AG20443 (cell line): ENCODE data around the gene GPHN.
"Not testable (repeated sequence)": the region's sequence is repeated elsewhere in the genome, so short reads cannot be mapped to it uniquely, and the experiment has no call there.

Experiments used
- DNase-seq: peaks from one replicate; pipeline ENCODE4 v3.0.0; 2012; ENCODE audit warnings: low spot score, mixed read lengths

GPHN gene

GRCh38 chr14:66813636-66814035 lies 305.7 kb downstream of the GPHN start:
- DNase-seq, result no peak

DNA sequence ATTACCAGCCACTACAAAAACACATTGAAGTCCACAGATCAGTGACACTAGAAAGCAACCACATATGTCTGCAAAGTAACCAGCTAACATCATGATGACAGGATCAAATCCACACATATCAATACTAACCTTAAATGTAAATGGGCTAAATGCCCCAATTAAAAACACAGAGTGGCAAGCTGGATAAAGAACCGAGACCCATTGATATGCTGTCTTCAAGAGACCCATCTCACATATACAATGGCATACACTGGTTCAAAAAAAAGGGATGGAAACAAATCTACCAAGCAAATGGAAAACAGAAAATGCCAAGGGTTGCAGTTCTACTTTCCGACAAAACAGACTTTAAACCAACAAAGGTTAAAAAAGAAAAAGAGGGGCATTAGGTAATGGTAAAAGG lies 307.7 kb downstream of the GPHN start:
- DNase-seq, result no peak

GRCh38 chr14:66824251-66824650 lies 316.3 kb downstream of the GPHN start:
- DNase-seq, result no peak

DNA sequence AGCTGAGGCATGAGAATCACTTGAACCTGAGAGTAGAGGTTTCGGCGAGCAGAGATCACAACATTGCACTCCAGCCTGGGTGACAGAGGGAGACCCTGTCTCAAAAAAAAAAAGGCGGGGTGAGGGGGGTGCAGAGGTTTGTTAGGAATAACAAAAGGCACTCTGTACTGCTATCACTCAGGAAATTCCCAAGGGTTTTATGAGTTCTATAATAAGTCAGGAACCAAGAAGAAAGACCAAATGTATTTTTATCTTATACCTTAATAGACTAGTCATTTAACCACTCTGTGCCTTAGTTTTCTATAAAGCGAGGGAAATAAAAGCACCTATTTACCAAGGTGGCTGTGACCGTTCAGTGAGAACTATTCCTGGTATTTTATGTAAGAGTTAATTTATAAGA lies 319.2 kb downstream of the GPHN start:
- no peak for DNase-seq

DNA sequence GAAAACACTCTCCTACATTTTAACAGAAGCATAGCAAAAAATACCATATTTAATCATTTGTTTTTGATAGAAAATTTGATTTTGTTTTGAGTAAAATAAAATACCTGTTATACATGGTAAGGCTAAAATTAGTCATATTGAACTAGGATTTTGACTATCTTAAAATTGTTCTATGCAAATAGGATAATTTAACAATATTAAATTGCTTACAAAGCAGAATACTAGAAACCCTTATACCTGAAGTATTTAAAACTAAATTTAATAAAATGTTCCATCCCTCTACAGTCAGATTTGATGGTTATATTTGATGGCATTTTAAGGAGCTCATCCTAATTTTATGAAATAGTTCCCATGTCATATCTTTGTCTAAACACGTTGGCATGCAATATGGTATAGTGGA lies 323.2 kb downstream of the GPHN start:
- DNase-seq, result no peak

GRCh38 chr14:66833816-66834215 lies 325.9 kb downstream of the GPHN start:
- no peak for DNase-seq

DNA sequence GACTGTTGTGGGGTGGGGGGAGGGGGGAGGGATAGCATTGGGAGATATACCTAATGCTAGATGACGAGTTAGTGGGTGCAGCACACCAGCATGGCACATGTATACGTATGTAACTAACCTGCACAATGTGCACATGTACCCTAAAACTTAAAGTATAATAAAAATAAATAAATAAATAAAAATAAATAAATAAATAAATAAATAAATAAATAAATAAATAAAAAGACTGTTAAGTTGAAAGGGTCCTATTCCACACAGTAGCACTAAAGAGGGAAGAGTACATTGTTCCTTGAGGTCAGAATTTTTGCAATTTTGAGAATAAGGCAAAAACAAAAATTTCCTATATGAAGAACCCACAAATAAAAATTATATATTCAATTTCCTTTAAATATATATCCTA lies 329.5 kb downstream of the GPHN start:
- not testable (repeated sequence) for DNase-seq

- no peak for DNase-seq
These were observed 335.1 kb downstream of the GPHN start for GRCh38 chr14:66842911-66843512.

- DNase-seq, result no peak
These were observed 342.4 kb downstream of the GPHN start for GRCh38 chr14:66850258-66850888.

GRCh38 chr14:66853311-66853710 lies 345.4 kb downstream of the GPHN start:
- no peak for DNase-seq

- DNase-seq, result no peak
These were observed 349.9 kb downstream of the GPHN start for GRCh38 chr14:66857867-66858266.

- DNase-seq, result no peak
These were observed 351.2 kb downstream of the GPHN start for GRCh38 chr14:66859063-66859671.

DNA sequence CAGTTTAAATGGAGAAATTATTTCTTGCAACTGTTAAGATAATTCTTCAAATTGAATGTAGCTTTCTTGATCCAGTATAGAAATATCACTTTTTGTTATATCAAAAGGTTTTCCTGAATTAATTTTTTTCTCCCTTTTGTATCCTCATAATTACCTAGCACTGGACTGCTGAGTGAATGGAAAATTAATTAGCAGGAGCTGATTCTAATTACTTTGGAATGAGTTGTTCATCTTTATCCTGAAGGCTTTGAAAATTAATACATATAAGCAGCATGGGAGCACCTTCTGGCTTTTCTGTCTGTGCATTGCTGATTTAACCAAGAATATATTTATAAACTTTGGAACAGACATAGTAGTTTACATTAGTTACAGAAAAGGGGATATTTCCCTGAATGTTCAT lies 373.6 kb downstream of the GPHN start:
- DNase-seq, result no peak

- DNase-seq, result no peak
These were observed 376.2 kb downstream of the GPHN start for GRCh38 chr14:66884149-66884548.

GRCh38 chr14:66900719-66901118 lies 392.8 kb downstream of the GPHN start:
- DNase-seq, result no peak

DNA sequence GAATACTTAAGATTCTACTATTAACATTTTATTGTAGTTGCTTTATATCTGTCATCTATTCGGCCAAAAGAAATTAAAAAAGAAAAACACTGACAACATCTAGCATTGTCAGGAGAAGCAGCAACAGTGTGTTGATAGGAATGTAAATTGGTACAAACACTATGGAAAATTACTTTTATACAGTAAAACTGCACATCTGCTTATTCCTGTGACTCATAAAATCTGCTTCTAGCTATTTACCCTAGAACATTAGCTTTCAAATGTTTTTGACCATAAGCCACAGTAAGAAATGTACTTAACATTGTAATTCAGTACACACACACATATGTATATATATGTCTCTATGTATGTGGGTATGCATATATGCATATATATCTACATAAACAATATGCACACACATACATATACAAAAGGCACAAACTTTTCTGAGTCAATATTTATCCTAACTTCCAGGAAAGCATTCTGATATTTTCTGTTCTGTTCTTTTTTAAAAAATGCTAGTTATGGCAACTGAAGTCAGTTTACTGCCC lies 402.4 kb downstream of the GPHN start:
- peak; percentile 4 for DNase-seq

DNA sequence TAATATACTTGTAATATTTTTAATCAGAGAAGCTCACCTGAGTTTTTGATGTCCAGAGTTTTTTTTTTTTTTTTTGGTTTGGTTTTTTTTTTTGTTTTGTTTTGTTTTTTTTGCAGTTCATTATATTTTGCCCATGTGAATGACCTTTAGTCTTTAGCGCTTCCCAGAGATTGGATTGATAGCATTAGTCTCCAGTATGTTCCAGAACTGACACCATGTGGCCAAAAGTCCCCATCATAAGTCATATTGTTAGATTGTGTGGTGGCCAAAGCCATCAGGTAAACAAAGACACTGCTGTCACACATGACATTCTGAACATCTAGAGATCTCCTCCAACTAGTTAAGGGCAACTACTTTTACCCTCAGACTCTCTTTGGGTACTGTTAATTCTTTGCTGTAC lies 408.5 kb downstream of the GPHN start:
- DNase-seq, result no peak

DNA sequence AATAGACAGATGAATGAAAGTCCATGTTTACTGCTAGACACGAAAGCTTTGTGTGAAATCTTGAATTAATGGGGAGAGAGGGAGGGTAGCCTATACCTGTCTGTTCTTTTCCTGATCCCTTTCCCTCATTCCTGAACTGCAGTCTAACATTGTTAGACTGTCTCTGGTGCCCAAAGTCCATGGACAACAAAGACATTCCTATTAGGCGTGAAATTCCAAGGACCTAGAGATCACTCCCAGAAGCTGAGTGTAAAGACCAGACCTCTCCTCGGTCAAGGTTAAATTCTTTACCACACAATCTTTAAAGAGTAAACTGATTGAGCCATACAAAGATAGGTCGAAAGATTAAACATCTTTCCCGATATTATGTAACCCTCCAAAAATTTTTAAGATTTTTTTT lies 410.6 kb downstream of the GPHN start:
- no peak for DNase-seq

GRCh38 chr14:66920196-66920595 lies 412.2 kb downstream of the GPHN start:
- no peak for DNase-seq

DNA sequence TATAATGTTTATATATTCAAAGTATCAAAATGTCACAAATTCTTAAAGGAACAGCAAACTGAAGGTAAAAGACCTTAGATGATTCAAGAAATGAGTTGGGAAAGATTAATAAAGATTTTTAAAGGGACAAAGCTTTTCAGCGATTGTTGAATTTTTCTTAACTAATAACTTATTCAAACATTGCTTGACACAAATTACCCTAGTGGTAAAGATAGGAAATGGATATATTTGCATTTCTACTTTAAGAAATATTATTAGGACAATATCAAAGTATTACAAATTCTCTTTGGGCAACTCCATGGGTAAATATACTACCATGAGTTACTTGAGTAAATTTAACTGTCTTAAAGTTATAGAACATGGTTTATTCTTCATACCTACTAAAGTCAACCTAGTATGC lies 415.3 kb downstream of the GPHN start:
- no peak for DNase-seq

DNA sequence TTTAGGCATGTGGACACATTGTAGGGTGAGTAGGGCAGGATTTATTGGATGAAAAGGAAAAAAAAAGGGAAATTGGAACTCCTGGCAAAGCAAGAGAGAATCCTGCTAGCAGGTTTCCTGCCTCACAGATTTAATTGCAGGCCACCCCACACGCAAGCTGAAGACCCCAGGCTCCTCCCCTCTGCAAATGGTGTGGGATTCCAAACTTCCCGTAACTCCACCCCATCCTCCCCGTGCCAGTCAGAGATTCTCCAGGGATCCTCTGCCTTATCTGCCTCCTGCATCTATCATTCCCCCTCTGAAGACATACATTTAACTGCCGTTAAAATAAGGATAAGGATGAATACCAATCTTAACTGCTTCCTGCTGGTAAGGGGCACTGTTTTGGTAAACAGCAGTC lies 431.5 kb downstream of the GPHN start:
- DNase-seq, result no peak

GRCh38 chr14:66944872-66945271 lies 436.9 kb downstream of the GPHN start:
- DNase-seq, result no peak

GRCh38 chr14:66955159-66955558 lies 447.2 kb downstream of the GPHN start:
- no peak for DNase-seq
